Measurements from ENCODE around the gene LTBP2.

Gene LTBP2

DNA sequence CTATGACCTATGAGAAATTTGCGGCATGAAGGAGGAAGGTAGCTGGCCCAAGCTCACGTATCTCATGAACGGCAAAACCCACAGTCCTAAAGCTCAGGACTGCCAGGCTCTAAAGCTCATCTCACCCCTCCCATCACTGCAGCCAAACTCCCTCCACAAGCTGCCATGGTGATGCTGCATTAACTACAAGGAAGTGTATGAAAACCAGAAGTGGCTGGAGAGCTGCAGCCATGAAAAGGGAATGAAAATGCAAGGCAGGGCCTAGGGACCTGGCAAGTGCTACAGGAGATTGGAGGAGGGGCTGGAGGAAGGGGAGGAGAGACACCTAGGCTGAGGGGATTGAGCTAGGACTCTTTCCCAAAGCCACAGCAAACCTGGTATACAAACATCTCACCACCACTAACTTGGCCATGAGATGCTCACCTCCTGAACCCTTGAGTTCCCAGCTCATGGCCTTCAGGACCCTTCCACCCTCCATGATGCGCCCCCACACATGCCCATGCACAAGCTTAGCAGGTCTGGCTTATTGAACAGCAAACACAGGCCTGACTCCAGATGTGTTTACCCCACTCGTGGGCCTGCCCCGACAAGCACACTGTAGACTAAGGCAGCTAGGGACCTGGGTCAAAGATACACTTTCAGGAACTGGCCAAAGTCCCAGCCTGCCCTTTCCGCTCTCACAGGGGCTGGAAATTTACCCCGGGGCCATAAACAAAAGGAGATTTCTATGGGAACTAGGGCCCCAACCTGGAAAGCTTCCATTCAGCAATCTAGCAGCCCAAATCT is 42.0 kb downstream of the LTBP2 start:
- DNase-seq, result no peak

DNA sequence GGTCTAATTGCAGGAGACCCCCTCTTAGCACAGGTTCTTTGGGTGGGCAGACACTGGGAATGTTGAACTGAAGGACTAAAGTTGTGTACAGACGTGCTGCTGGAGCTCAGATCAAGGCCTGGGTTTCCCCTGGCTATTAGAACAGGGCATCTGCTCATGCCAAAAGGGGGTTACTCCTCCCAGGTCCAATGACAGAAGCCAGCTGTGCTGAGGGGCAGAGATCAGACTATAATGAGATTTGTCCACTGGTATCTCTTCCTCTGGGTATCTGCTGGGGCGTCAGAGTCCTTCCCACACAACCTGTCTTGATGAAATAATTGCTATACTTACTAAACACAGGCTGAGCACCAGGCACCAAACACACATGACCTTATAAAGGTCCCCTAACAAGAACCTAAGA is 42.6 kb downstream of the LTBP2 start:
- DNase-seq, result no peak

DNA sequence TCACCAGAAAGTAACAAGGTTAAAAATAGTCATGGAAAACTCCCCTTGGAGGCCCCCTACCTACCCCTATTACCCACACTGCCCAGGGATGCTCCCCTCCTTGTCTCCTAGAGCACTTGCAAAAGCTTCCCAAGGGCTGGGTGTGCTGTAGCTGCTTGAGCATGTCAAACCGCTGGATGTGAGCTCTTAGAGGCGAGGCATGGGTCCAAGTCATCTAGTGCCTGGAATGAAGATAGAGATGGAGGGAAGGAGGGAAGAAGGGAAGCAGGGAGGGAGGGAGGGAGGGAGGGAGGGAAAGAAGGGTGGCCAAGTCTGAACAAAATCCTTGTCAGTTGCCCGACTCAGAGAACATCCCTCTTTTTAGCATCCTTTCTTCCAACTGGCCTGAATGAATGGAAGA is 43.1 kb downstream of the LTBP2 start:
- DNase-seq, result no peak

DNA sequence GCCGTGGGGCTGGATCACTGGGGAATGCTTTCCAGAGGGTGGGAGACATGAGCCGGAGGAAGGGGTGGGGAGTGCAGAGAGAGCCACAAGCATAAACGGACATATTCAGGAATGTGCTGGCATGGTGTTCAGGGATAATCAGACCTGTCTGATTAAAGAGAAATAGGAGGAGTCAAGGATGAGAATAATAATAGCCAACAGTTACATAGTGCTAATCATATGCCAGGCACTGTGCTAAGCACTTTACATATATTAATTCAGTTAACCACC is 43.7 kb downstream of the LTBP2 start:
- DNase-seq, result no peak

DNA sequence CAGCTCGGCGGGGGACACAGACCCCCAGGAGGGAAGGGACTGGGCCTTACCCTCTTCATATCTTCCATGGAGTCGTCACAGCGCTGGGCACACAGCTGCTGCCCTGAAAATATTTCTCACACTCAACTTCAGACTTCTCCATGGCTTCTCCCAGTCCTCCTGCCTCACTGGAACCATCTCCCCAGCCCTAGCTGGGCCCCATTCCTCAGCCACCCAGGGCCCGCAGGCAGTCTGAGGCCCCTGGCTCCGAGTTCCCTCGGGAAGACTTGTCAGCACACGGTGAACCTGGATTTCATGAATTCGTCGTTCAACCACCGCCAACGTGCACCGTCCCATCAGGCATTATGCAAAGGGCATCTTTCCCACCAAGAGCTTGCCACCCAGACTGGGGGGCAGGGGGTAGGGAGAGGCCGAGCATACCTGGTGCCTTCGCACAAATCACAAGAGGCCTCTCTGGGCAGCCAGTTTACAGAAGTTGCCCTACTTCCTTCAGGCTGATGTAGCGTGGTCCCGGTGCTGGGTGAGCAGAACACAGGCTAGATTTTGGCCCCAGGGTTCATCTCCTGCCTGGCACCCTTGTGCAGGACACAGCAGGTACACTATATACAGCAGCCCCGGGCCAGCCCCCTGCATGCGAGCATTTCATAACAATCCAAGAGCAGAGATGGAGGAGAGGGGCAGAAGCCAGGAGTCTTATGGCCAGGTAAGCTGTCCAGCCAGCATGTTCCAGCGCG is 44.2 kb downstream of the LTBP2 start:
- DNase-seq, result no peak

DNA sequence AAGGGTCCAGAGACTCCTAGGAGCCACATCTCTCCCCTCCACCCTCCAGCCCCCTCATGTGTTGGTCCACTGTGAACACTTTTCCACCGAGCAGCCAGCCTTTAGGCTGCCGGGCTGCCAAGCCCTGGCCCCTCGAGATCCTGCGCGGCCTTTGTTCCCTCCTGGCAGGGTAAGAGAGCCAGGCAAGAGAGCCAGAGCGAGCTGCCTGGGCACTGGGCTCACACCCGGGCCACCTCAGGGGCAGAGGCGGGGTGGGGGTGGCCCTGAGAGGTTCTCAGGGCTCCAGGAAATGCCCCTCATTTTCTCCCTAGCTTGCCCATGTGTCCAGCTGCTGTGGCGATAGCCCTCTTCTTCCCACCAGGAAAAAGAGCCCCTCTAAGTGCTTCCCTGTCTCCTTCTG is 44.8 kb downstream of the LTBP2 start:
- no peak for DNase-seq

DNA sequence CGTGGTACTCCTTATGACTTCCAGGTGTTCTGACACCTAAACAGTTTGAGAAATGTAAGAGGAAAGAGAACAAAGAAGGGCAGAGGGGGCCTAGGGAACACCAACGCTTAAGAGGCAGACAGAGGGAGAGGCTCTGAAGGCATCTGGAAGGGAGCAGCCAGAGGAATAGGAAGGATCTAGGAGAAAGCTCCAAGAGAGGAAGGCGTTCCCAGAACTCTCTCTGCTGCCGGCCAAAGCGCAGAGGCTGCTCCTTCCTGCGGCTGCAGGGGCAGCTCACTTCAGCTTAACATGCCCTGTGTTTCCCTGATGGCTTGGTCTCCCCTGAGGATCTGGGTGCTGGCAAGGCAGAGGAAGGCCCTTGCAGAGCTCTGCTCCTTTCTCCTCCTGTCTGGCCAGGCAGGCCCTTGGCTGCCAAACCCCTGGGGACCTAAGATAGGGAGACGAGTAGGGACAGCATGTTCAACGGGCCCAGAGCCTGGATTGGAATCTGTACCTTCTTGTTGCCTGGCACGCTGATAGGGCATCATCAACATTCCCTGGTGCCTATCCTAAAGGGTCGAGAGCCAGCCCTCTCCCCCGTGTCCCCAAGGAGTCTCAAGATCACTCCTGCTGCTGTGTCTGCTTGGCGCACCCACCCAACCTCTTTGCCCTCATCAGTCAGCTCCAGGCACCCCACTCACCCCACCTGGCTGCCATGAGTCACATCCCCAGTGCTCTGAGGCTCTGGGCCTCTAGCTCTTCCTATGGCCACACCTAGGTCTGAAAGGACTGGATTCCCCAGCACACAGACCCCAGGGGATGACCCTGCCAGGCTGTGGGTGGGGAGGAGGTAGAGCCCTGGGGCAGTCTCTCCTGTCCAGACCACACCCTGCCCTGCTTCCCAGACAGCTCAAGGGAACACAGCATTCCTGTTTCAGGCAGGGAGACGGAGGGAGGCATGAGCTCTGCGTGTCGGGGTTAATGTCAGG is 45.6 kb downstream of the LTBP2 start:
- DNase-seq, result no peak

DNA sequence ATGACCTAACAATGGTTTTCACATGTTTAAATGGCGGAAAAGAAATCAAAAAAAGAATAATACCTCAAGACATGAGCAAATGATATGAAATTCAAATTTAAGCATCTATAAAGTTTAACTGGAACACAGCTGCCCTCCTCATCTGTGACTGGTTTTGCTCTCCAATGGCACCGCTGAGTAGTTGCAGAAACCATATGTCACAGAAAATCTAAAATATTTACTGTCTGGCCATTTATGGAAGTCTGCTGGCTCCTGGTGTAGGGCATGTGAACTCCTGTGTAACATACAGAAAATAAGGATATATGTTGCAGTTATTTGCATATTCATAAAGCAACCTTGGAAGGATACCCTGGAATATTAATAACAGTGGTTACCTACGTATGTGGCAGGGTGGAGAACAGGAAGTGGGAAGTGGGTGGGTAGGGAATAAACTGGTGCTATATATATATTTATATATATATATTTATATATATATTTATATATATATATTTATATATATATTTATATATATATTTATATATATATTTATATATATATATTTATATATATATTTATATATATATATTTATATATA is 48.4 kb downstream of the LTBP2 start:
- DNase-seq, result no peak

DNA sequence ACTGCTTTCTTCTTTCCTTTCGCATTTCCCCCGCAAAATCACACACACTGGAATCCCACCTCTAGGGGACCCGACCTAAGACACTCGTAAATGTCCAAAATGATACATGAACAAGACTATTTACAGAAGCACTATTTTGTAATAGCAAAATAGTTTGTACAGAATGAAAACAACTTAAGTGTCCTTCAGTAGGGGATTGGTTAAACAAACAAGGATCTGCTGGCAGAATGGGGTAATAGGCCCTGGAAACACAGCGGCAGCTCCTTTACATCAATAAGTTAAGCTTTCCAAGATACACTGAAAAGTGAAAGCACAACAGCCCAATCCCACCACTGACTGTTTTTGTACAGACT is 48.8 kb downstream of the LTBP2 start:
- DNase-seq, result no peak

DNA sequence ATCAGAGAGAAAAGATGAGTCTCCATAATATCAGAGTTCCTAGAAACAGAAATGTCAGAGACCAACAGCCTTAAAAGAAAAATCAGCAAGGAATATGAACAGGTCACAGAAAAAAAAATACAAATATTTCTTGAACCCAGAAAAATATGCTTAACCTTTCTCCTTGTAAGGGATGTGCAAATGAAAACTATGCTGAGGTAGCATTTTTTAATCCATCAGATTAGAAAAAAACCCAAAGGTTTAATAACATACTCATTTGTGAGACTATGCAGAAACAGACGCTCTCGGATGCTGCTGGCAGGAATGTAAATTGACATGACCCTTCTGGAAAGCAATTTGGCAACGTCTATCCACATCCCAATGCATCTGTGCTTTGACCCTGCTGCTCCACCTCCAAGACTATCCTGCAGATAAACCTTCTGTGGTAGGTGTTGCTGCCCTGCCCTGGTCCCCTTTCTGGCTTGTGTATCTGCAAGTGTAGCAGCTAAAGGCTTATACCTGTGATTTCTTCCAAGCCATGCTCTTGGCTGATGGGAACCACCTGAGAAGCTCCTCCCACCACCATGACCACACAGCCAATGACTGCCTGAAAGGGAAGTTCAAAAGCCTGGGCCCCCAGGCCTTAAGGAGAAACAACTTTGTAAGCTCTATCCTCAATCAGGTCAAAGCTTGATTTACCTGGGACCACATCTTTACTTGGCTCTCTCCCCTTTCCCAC is 49.4 kb downstream of the LTBP2 start:
- DNase-seq, result no peak

DNA sequence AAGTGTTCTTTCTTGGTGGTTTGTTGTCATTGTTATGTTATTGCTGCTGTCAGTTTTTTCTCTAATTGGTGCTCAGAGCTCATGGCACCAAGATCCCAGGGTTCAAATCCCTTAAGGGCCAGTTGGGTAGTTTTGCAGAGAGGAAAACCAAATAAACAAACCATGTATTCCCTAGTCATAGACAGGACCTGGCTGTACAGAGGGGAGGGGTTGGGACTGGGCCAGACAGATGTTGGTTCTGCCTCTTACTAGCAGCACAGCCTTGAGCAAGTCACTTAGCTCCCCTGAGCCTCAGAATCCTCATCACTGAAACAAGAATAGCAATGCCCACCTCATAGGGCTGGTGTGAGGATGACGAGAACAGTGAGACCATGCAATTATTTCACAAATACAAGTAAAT is 53.4 kb downstream of the LTBP2 start:
- no peak for DNase-seq

DNA sequence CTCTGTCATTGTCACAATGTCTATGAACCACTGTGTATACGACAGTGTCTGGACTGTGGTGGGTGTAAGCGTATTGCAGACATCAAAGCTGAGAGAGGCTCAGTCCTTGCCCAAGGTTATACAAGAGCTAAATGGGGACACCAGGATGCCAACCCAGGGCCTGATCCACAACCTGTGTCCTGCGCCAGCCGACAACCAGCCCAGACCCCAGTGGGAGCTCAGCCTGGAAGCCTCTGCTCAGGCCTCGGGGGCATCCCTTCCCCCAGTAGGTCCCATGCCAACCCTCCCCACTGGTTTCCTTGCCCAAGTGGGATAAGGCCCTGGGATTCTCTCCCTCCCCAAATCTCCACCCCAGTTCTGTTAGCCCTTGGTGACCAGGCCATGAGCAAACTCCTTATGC is 54.3 kb downstream of the LTBP2 start:
- DNase-seq, result no peak

DNA sequence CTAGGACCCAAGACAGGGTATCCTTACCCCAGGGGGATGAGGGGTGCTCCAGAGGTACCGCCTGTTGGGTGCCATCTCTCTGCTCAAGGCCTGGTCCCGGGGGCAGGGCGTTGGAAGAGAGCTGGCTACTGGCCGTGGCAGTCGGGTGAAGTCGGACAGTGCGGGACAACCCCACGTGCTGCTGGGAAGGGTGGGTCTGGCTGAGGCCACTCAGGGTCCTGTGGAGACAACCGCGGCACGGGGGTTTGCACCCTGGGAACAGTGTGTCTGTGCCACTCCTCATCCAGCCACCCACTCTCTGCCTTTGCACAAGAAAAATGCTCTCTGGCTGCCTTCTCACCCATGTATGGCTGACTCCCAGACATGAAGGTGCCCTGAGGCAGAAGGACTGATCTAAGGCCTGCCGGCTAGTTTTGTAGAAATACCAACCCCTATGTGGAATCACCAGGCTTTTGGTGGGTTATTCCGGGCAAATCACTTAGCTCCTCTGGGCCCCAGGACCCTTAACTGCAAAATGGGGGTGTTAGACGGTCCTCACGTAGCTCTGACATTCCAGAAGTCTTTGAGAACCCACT is 56.5 kb downstream of the LTBP2 start:
- DNase-seq, result no peak

DNA sequence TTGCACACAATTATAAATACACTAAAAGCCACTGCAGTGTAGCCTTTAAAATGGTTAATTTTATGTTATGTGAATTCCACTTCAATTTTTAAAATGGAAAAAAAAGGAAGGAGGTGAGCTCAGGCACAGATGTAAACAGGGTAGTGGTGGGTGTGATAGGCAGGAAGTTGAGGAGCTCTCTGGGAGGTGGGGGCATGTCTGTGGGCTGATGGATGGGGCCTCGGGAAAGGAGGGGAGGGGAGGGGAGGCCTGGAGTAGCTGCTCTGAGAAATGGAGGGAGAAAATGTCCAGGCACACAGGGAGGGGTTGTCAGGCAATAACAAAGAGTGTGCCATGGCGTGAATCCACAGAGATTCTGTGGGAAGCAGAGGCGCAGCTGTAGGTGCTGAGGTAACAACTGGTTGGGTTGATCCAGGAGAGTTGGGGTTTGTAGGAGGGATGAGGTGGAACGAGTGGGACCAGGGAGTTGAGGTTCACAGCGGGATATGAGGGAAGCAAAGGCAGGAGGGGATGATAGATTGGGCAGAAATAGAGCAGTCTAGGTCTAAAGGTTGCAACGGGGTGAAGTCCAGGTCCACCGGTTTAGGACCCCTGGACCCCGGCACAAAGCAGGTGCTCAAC is 57.2 kb downstream of the LTBP2 start:
- no peak for DNase-seq

DNA sequence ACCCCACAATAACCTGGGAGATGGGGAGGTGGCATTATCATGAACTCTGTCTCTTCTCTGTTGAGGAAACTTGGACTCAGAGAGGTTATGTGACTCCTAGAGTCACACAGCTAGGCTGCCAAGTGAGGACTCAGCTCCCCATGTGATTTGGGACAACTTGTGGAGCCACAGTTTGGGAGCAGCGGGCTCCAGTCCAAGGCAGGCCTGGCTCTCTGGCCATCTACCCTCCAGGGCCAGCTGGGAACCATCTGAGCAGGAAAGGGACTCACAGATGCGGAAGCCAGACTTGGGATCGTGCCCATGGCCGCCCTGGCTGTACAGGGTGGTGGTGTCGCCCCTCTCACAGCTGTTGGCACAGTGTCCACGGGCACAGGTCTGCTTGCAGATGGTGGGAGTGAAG is 59.4 kb downstream of the LTBP2 start:
- DNase-seq, result no peak

DNA sequence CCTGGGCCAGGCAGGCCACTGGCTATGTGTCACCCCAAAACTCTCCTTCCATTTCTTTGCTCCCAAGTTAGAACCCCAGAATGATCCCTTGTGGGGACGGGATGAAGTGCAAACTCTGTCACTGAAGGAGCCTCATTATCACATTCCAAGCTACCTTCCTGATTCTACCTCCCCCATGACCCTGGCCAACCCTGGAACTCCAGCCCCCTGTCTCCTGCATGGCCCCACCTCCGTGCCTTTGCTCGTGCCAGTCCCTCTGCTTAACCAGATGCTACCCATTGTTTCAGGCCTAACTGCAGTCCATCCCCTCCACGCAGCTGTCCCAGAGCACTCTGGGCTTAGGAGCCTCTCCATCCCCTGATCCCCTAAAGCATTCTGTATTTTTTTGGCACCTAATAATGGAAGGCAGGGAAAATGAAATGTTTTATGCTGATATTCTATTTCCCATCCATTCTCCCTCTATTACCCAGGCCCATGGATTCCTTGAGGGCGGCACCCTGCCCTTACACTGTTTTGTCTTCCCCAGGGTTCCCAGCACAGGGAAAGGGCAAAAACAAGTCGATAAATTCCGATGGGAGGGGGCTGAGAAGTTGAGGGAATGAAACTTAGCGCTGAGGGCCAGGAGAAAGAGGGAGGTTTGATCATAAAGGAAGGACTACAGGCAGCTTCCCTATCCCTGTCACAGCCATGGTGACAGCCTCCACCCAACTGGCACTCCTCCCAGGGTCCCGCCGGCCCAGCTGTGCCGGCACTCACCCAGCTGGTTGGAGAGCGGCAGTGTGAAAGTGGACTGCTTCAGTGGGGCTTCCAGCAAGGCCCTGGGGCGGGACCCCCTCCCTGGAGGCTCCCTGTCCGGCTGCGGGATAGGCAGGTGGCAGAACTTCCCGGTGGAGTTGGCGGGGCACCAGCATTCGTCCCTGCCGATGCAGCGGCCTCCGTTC is 60.3 kb downstream of the LTBP2 start:
- no peak for DNase-seq

DNA sequence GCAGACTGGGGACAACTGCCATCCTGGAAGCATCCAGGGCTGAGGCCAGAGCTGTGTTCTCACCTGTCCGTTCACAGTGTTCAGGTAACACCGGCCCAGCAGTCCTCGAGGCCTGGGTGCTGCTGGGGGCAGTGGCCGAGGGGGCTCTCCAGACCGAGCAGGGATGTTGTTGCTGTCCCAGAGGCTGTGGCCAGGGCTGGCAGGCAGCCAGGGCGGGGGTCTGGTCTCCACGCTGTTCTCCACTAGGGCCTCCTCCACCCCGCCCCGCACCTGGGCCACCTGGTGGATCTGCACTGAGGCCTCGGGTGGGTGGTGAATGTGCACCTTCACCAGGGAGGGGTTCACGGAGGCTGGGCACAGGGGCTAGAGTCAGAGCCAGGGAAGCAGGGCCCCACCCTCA is 61.0 kb downstream of the LTBP2 start:
- no peak for DNase-seq

DNA sequence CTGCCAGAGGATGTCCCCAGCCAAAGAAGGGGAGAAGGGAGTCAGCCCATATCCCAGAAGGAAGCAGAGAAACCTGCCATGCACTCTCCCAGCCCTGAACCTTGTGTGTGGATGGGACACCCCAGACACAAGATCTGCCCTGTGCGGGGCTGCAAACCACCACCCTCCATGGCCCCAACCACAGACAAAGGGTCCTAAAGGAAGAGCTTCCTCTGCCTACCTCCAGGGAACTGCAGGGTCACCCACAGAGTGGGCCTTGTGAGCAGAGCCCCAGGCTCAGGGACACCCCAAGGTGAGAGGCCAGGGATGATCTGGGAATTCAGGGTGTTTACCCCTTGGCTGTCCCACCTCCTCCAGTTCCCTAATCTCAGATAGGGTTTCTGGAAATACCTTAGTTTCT is 62.0 kb downstream of the LTBP2 start:
- DNase-seq, result no peak

DNA sequence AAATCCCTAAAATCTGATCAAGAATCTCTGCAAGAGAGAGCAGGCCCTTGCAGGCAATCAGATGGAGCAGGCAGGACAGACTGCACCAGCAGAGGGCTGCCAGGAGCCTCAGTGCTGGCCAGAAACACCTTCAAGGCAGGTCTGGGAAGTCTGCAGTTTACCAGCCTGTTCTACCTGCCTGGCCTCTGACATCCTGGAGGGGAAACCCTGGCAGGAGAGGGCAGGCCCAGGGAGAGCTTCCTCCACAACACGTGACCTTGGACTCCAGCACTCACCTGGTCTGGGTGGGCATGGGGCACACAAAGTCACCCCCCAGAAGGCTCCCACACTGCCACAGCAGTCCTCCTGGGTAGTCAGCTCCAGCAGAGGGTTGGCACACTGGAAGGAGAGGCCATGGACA is 62.4 kb downstream of the LTBP2 start:
- no peak for DNase-seq

DNA sequence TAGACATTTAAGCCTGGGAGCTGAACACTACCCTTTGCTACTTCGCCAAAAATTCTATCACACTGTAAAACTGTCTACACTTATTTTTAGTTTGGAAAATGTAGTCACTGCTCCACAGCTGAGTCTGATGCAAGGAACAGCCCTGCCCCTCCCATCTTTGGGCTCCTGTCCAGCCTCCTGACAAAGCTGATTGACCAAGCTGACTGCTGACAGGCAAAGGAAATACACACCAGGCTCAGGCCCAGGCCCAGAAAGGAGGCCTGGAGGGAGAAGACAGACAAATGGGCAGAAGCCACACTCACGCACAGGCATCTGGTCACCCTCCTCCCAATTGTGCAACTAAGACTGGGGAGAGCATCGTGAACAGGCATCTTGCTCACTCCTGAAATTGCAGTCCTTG is 63.2 kb downstream of the LTBP2 start:
- DNase-seq, result no peak

Data from NCI-H187 (cell line).